ENCODE data around the gene PFKP.

Gene PFKP

DNA sequence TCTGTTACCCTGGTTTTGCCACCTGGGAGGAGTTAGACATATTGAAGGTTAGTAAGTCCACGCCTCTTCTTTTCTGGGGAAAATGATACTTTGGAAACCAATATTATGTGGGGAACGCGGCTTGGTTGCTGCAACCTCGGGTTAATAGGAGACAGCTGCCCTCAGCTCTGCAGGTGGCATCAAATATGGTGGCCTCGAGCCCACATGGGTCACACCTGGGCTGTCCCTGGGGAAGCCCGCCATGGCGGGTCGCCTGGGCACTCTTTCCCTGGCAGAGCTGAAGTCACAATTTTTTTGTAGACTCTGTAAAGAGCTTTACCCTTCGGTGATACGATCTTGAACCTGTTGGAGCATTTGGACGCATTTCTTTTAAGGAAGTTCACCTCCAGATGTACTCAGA lies 2.5 kb downstream of the PFKP start:
- no peak for DNase-seq (ENCODE audit: low read depth, low spot score)
- H3K36me3 ChIP-seq (ENCODE audit: control insufficient read depth, insufficient read depth, low read length) = peaks cover 4% of the 10 kb centered on the region; the same call in 1 of the 2 replicates
- no peak overlapping the region for H3K4me3 ChIP-seq (ENCODE audit: low read length)
- no peaks in the 10 kb centered on the region for H3K27me3 ChIP-seq (ENCODE audit: control insufficient read depth, insufficient read depth, low read length)
- WGBS (ENCODE audit: insufficient coverage, insufficient read length) = no CpG with 5 or more reads among the region's 11 CpGs
- no peak overlapping the region for H3K27ac ChIP-seq (ENCODE audit: low read length)
- H3K9me3 ChIP-seq (ENCODE audit: control insufficient read depth, insufficient read depth, low read length) = no peaks in the 10 kb centered on the region
- H3K4me1 ChIP-seq (ENCODE audit: control insufficient read depth, insufficient read depth, low read length) = peaks cover 4% of the 10 kb centered on the region; the same call in 1 of the 2 replicates

DNA sequence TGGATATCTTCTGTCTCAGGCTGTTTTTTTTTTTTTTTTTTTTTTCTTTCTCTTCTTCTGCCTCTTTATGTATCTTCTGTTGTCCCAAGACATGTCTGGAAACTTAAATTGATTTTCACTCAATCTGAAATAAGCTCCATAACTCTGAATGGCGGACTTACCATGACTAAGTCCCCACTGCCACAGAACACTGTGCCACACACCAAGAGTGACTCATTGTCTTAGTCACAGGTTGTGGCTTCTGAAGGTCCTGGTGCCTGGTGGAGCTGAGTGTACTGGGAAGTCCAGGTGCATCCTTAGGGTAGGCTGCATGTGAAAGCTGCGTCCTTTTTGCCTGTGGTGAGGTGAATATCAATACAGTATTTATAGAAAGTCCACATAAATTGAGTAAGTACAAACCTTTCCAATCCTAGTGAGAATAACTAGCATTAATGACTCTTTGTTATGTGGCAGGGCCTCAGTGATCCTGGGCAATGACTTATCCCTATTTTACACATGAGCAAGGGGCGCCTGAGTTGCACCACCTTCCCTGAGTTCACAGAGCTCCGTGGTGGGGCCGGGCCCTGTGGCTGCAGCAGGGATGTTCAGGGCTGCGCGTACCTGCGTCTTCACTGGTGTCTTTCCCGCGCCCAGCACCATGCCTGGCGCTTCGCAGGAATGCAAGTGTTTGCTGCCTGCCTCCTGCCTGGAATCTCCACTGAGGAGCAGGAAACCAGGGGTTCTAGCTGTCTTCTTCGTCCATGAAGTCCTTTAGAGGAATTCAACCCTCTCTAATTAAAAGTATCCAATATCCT lies 4.3 kb downstream of the PFKP start:
- Histone ChIP-seq H3K9me3 (ENCODE audit: control insufficient read depth, insufficient read depth, low read length) (no peaks in the 10 kb centered on the region), H3K27ac (ENCODE audit: low read length) (no peak overlapping the region), H3K4me3 (ENCODE audit: low read length) (no peak overlapping the region), H3K36me3 (ENCODE audit: control insufficient read depth, insufficient read depth, low read length) (peaks cover 4% of the 10 kb centered on the region; the same call in 1 of the 2 replicates), H3K27me3 (ENCODE audit: control insufficient read depth, insufficient read depth, low read length) (no peaks in the 10 kb centered on the region), H3K4me1 (ENCODE audit: control insufficient read depth, insufficient read depth, low read length) (peaks cover 4% of the 10 kb centered on the region; the same call in 1 of the 2 replicates)
- no CpG with 5 or more reads among the region's 13 CpGs for WGBS (ENCODE audit: insufficient coverage, insufficient read length)
- no peak for DNase-seq (ENCODE audit: low read depth, low spot score)

DNA sequence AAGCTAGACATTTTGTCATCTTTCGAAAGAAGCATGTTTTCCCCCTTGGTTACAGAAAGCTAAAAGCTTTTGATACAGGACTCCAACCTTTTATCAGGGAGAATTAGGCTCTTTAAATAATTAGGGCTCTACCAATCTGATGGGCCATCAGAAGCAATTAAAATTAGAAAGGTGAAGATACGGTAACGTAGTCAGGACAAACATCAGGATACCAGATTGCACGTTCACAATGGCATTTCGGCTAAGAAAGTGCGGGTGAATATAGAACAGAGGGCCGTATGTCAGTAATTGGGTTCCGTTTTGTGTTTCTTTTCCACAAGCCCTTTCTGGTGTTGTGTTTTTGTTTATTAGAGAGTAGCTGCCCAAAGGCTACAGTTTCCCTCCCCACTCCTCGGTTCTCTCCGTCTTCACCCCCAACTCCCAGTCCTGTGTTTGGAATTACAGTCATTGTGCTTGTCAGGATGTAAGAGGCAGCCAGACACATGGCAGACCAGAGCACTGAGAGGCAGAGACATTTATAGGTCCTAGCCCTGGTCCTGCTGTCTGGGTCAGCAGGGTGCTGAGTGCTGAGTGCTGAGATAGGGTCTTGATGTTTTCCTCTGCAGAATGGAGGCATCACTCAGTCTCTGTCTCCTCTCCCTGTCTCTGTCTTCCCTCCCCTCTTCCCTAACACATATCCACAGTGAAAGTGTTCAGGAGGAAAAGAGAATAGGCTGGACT lies 5.5 kb downstream of the PFKP start:
- H3K4me3 ChIP-seq (ENCODE audit: low read length) = no peak overlapping the region
- no peak overlapping the region for H3K27ac ChIP-seq (ENCODE audit: low read length)
- H3K27me3 ChIP-seq (ENCODE audit: control insufficient read depth, insufficient read depth, low read length) = no peaks in the 10 kb centered on the region
- no CpG with 5 or more reads among the region's 10 CpGs for WGBS (ENCODE audit: insufficient coverage, insufficient read length)
- H3K36me3 ChIP-seq (ENCODE audit: control insufficient read depth, insufficient read depth, low read length) = peaks cover 4% of the 10 kb centered on the region; the same call in 1 of the 2 replicates
- DNase-seq (ENCODE audit: low read depth, low spot score) = no peak
- no peaks in the 10 kb centered on the region for H3K9me3 ChIP-seq (ENCODE audit: control insufficient read depth, insufficient read depth, low read length)
- peaks cover 6% of the 10 kb centered on the region; the same call in 1 of the 2 replicates for H3K4me1 ChIP-seq (ENCODE audit: control insufficient read depth, insufficient read depth, low read length)

DNA sequence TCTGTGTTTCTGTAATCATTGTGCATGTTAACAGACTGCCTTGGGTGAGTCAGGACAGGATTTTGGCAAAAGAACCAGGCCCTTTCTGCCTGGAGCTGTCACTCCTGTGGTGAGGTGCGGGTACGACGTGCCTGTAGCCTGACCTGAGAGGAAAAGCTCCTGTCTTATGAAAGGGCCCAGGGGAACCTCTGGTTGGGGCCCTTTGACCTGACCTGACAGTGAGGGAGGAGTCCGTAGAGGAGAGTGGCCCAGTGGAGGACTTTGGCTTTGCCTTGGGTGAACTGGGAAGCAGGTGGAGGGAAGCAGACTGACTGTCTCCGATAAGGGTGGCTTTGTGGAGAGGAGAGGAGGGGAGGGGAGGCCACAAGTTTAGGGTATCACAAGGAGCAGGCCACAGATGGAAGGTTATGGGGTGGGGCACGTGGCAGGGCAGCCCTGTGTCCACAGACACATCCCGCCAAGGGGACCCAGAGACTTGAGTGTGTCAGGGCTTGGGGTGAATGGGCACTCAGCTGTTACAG lies 6.9 kb downstream of the PFKP start:
- no peaks in the 10 kb centered on the region for H3K9me3 ChIP-seq (ENCODE audit: control insufficient read depth, insufficient read depth, low read length)
- H3K4me1 ChIP-seq (ENCODE audit: control insufficient read depth, insufficient read depth, low read length) = peaks cover 8% of the 10 kb centered on the region; the same call in 1 of the 2 replicates
- no peak overlapping the region for H3K27ac ChIP-seq (ENCODE audit: low read length)
- no peaks in the 10 kb centered on the region for H3K27me3 ChIP-seq (ENCODE audit: control insufficient read depth, insufficient read depth, low read length)
- no CpG with 5 or more reads among the region's 7 CpGs for WGBS (ENCODE audit: insufficient coverage, insufficient read length)
- no peak overlapping the region for H3K4me3 ChIP-seq (ENCODE audit: low read length)
- H3K36me3 ChIP-seq (ENCODE audit: control insufficient read depth, insufficient read depth, low read length) = peaks cover 4% of the 10 kb centered on the region; the same call in 1 of the 2 replicates
- no peak for DNase-seq (ENCODE audit: low read depth, low spot score)

DNA sequence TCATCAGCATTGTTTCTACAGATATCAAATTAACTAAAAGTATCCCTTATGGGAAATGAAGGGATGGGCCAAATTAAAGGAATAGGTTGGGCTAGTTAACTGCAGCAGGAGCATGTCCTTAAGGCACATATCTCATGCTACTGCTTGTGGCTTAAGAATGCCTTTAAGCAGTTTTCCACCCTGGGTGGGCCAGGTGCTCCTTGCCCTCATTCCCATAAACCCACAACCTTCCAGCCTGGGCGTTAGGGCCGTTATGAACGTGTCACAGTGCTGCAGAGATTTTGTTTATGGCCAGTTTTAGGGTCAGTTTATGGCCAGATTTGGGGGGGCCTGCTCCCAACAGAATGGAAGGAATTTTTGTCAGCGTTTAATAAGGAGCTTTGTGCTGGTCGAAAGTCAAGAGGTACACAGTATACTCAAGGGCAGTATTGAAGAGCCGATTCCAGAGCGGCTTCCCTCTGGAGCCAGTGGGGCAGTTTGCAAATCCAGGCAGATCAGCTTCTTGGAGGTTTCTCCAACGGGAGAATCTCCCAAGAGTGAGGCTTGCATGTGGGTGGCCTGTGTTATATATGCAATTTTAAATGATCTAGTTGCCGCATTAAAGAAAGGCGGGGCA lies 7.7 kb downstream of the PFKP start:
- no peak overlapping the region for H3K27ac ChIP-seq (ENCODE audit: low read length)
- H3K27me3 ChIP-seq (ENCODE audit: control insufficient read depth, insufficient read depth, low read length) = no peaks in the 10 kb centered on the region
- no peaks in the 10 kb centered on the region for H3K9me3 ChIP-seq (ENCODE audit: control insufficient read depth, insufficient read depth, low read length)
- H3K4me1 ChIP-seq (ENCODE audit: control insufficient read depth, insufficient read depth, low read length) = peaks cover 8% of the 10 kb centered on the region; the same call in 1 of the 2 replicates
- no CpG with 5 or more reads among the region's 10 CpGs for WGBS (ENCODE audit: insufficient coverage, insufficient read length)
- H3K4me3 ChIP-seq (ENCODE audit: low read length) = no peak overlapping the region
- DNase-seq (ENCODE audit: low read depth, low spot score) = no peak
- H3K36me3 ChIP-seq (ENCODE audit: control insufficient read depth, insufficient read depth, low read length) = peaks cover 4% of the 10 kb centered on the region; the same call in 1 of the 2 replicates

DNA sequence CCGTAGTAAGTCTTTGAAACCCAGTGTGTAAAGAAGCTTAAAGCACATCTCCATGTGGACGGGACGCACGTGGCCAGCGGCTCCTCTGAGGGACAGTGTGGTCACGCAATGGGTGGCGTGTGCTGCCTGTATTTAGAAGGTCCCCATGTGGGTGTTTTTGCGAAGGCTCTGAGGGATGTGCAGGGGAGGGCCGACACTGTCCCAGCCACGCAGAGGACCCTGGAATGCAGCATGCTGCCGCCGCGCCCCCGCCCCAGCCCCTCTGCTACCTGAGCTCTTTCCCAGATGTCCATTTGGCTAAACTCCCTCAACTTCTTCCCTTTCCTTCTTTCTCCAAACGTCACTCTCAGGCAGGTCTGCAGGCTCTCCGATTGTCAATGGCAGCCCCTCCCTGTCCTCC lies 8.8 kb downstream of the PFKP start:
- Histone ChIP-seq H3K4me1 (ENCODE audit: control insufficient read depth, insufficient read depth, low read length) (peaks cover 8% of the 10 kb centered on the region; the same call in 1 of the 2 replicates), H3K36me3 (ENCODE audit: control insufficient read depth, insufficient read depth, low read length) (peaks cover 4% of the 10 kb centered on the region; the same call in 1 of the 2 replicates), H3K4me3 (ENCODE audit: low read length) (no peak overlapping the region), H3K9me3 (ENCODE audit: control insufficient read depth, insufficient read depth, low read length) (no peaks in the 10 kb centered on the region), H3K27me3 (ENCODE audit: control insufficient read depth, insufficient read depth, low read length) (no peaks in the 10 kb centered on the region), H3K27ac (ENCODE audit: low read length) (no peak overlapping the region)
- WGBS (ENCODE audit: insufficient coverage, insufficient read length) = no CpG with 5 or more reads among the region's 16 CpGs
- DNase-seq (ENCODE audit: low read depth, low spot score) = no peak

DNA sequence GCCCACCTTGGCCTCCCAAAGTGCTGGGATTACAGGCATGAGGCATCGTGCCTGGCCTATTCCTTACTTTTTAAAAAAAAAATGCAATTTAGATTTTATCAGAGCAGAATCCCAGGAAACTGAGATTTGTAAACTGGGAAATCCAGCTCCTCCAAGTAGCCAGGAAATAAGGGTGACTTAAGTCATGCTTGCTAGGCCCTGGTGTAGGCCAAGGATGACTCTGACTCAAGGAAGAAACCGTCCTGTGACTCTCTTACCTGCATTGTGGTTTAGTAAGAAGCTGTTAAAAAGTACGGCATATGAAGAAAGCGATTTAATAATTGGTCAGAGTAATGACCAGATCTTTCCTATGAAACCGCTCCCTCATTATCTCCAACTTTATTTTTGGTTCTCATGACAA lies 10.2 kb downstream of the PFKP start:
- peaks cover 6% of the 10 kb centered on the region; the same call in 1 of the 2 replicates for H3K4me1 ChIP-seq (ENCODE audit: control insufficient read depth, insufficient read depth, low read length)
- no CpG with 5 or more reads among the region's 5 CpGs for WGBS (ENCODE audit: insufficient coverage, insufficient read length)
- H3K27me3 ChIP-seq (ENCODE audit: control insufficient read depth, insufficient read depth, low read length) = no peaks in the 10 kb centered on the region
- no peaks in the 10 kb centered on the region for H3K9me3 ChIP-seq (ENCODE audit: control insufficient read depth, insufficient read depth, low read length)
- peaks cover 3% of the 10 kb centered on the region; the same call in 1 of the 2 replicates for H3K36me3 ChIP-seq (ENCODE audit: control insufficient read depth, insufficient read depth, low read length)
- no peak overlapping the region for H3K27ac ChIP-seq (ENCODE audit: low read length)
- no peak overlapping the region for H3K4me3 ChIP-seq (ENCODE audit: low read length)
- DNase-seq (ENCODE audit: low read depth, low spot score) = no peak

DNA sequence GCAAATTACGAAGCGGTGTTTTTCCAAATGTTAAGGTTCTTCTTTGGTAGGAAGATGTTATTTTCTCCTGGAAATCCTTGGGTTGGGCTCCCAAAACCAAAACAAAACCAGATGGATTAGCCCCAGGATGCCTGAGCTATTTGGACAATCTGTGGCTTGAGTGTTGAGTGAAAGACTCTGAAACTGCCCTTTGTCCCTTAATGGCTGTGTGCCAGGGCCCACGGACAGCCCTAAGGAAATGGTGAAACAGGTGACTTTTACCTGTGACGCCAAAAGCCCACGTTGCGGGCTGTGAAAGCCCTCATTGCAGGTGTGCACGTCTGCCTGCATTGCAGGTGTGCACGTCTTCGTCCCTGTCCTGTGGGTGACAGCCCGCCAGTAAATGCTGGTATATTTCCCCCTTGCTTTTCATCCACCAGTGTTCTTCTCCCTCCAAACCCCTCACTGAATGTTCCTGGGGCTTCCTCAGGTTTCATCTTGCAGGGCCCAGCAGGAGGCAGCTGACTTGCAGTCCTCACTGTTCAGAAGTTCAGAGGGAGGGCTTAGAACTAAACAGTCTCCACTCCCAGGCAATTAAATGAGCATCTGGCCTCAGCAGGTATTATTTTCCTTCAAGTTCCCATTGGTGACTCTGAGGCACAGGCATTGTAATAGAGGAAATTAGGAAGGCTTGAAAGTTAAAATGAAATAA lies 10.7 kb downstream of the PFKP start:
- Histone ChIP-seq H3K9me3 (ENCODE audit: control insufficient read depth, insufficient read depth, low read length) (no peaks in the 10 kb centered on the region), H3K27ac (ENCODE audit: low read length) (no peak overlapping the region), H3K27me3 (ENCODE audit: control insufficient read depth, insufficient read depth, low read length) (no peaks in the 10 kb centered on the region), H3K4me3 (ENCODE audit: low read length) (no peak overlapping the region), H3K4me1 (ENCODE audit: control insufficient read depth, insufficient read depth, low read length) (peaks cover 6% of the 10 kb centered on the region; the same call in 1 of the 2 replicates), H3K36me3 (ENCODE audit: control insufficient read depth, insufficient read depth, low read length) (peaks cover 4% of the 10 kb centered on the region; the same call in 1 of the 2 replicates)
- WGBS (ENCODE audit: insufficient coverage, insufficient read length) = no CpG with 5 or more reads among the region's 10 CpGs
- DNase-seq (ENCODE audit: low read depth, low spot score) = no peak

DNA sequence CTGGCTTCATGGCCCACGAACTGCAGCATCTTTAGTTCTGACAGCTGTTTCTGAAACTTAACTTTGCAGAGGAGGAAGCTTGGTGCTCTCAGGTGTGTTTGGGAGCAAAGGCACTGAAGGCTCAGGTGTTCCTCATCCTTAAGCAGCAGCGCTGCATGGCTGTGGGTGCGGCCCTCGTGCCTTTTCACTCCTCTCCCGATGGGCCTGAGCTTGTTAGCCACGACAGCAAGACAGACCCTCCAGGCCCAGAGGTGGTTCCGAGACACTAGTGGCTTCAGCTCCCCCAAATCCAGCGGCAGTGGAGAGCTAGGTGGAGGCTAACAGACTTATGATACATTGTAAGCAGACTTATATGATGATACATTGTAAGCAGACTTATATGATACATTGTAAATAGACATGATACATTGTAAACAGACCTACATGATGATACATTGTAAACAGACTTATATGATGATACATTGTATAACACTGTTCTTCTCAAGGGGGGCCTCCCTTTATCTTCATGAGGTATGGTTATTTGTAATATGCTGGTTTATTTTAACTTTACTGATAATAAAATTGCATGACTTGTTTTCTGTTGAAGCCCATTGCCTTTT lies 14.1 kb downstream of the PFKP start:
- whole genome bisulfite sequencing (ENCODE audit: insufficient coverage, insufficient read length) = no CpG with 5 or more reads among the region's 8 CpGs
- peaks cover 3% of the 10 kb centered on the region; the same call in 1 of the 2 replicates for H3K4me1 ChIP-seq (ENCODE audit: control insufficient read depth, insufficient read depth, low read length)
- H3K36me3 ChIP-seq (ENCODE audit: control insufficient read depth, insufficient read depth, low read length) = peaks cover 7% of the 10 kb centered on the region; the same call in 1 of the 2 replicates
- no peaks in the 10 kb centered on the region for H3K9me3 ChIP-seq (ENCODE audit: control insufficient read depth, insufficient read depth, low read length)
- no peak overlapping the region for H3K27ac ChIP-seq (ENCODE audit: low read length)
- no peak for DNase-seq (ENCODE audit: low read depth, low spot score)
- H3K4me3 ChIP-seq (ENCODE audit: low read length) = no peak overlapping the region
- H3K27me3 ChIP-seq (ENCODE audit: control insufficient read depth, insufficient read depth, low read length) = no peaks in the 10 kb centered on the region
